Activated naive CD4-positive, alpha-beta T cell treated with anti-CD3 and anti-CD28 coated beads for 36 hours (primary cell): ENCODE measurements around the gene STX17. TPM values are rescaled to one million over a fixed set of nuclear protein-coding genes. Genes with fewer than 3 reads are reported as not detected.
A peak's percentile ranks its signal among the peaks of the same experiment; 100 is the strongest.

ENCODE experiments used
- CTCF ChIA-PET: fragments of 350-600 bp; sonication (Branson Sonifier 250); formaldehyde crosslinking; loops from one replicate; lab custom pipeline; 2021; ENCODE audit warnings: antibody characterized with exemption; lab: Charles Lee
- DNase-seq: peaks from one replicate; pipeline ENCODE4 v3.0.0-alpha.2; 2020
- H3K27ac Mint-ChIP-seq: one replicate; pipeline ENCODE4 v1.8.0; 2021; ENCODE audit warnings: mild to moderate bottlenecking, mixed read lengths
- H3K27me3 Mint-ChIP-seq: one replicate; pipeline ENCODE4 v1.8.0; 2021; ENCODE audit warnings: low read depth, mixed read lengths
- H3K36me3 Mint-ChIP-seq: one replicate; pipeline ENCODE4 v1.8.0; 2021; ENCODE audit warnings: low read depth, mixed read lengths
- H3K4me1 Mint-ChIP-seq: one replicate; pipeline ENCODE4 v1.8.0; 2021; ENCODE audit warnings: low read depth, mixed read lengths
- H3K4me3 Mint-ChIP-seq: one replicate; pipeline ENCODE4 v1.8.0; 2021; ENCODE audit warnings: mild to moderate bottlenecking, moderate library complexity, mixed read lengths
- H3K9me3 Mint-ChIP-seq: one replicate; pipeline ENCODE4 v1.8.0; 2021; ENCODE audit warnings: mixed read lengths
- intact Hi-C: fragments of 100-400 bp; cut with micrococcal nuclease; formaldehyde crosslinking; loops from one replicate; pipeline ENCODE4 v1.15.1; 2023
- total RNA-seq, 2 experiments: library from RNA; stranded (reverse); gene quantifications; one replicate each; pipeline ENCODE4 v1.2.3, GENCODE V29; 2021

The STX17 gene
- total RNA-seq, 2 experiments from 2014 or later: 28.1 to 31.6 TPM

DNA sequence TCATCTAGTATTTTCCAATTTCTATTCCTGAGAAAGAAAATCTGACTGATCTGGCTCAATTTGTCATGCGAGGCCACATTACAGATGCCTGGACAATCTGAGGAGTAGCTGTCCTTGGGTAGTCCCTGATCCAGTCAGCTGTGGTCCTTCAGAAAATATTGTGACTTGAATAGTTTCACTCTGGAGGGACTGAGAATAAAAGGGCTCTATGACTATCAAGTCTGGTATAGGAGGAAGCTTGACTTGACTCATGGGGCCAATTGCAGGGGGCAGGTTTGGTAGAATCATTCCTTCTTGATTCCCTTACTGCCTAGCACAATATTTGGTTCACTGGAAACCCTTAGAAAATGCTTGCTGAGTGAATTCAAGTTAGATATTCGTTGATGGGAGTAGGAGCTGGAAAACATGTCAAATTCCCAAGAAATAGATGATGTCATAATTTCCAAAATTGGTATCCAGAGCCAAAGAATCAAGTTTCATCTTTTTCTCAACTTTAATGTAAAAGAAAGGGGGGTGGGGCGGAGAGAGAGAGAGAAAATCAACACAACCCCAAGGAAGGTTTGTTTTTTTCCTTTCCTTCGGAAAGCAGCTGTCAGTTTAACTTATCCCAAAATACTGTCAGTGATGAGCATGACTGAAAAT, 32.4 kb upstream of the STX17 start:
- DNase-seq: peak; percentile 15
- no peaks in the 10 kb centered on the region for H3K36me3 Mint-ChIP-seq
- H3K9me3 Mint-ChIP-seq: no peaks in the 10 kb centered on the region
- peaks cover 4% of the 10 kb centered on the region for H3K27me3 Mint-ChIP-seq
- H3K4me3 Mint-ChIP-seq: no peak overlapping the region
- peaks cover 7% of the 10 kb centered on the region for H3K4me1 Mint-ChIP-seq
- H3K27ac Mint-ChIP-seq: no peak overlapping the region
- CTCF ChIA-PET: interaction anchor here (0.5 kb wide), 1 partner anchor 153 kb away, joined by 4 read pairs; no protein-coding TSS in a partner anchor
- intact Hi-C loops: no loop called here

DNA sequence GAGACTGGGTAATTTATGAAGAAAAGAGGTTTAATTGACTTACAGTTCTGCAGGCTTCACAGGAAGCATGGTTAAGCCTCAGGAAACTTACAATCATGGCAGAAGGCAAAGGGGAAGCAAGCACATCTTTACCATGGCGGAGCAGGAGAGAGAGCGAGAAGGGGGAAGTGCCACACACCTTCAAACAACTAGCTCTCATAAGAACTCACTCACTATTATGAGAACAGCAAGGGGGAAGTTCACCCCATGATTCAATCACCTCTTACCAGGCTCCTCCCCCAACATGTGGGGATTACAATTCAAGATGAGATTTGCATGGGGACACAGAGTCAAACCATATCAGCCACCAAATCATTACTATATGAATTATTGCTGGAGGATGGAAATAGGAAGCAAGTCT, 30.3 kb upstream of the STX17 start:
- H3K27ac Mint-ChIP-seq: no peak overlapping the region
- CTCF ChIA-PET: interaction anchor here (1.0 kb wide), 1 partner anchor 51 kb away, joined by 5 read pairs; no protein-coding TSS in a partner anchor

DNA sequence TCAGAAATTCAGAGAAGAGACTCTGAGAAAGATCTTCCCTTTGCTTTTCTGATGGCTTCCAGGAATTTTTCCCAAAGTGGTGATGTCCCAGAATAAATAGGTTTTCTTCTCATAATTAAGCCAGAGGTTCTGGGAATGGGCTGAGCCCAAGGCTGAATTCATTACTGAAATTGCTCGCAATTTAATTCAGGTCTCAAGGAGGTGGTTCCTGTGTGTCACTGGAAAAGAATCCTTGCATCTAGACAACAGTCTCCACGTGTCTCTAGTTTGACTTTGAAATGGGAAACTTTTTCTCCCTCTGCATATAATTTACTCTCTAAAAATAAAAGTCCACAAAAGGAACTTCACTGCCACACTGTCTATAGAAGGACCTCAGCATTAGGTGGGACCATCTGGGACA, 27.8 kb upstream of the STX17 start:
- intact Hi-C loops: no loop called here
- no peak overlapping the region for H3K27ac Mint-ChIP-seq
- no peak overlapping the region for H3K4me3 Mint-ChIP-seq
- peaks cover 4% of the 10 kb centered on the region for H3K27me3 Mint-ChIP-seq
- H3K36me3 Mint-ChIP-seq: no peaks in the 10 kb centered on the region
- DNase-seq: no peak
- CTCF ChIA-PET: no interaction called here
- no peaks in the 10 kb centered on the region for H3K9me3 Mint-ChIP-seq
- H3K4me1 Mint-ChIP-seq: peaks cover 6% of the 10 kb centered on the region

More for the DNA sequence above, 30.3 kb upstream of the STX17 start:
- H3K27me3 Mint-ChIP-seq: peaks cover 4% of the 10 kb centered on the region
- no peaks in the 10 kb centered on the region for H3K36me3 Mint-ChIP-seq
- H3K4me3 Mint-ChIP-seq: no peak overlapping the region
- DNase-seq: no peak
- intact Hi-C loops: no loop called here
- no peaks in the 10 kb centered on the region for H3K9me3 Mint-ChIP-seq
- H3K4me1 Mint-ChIP-seq: peaks cover 7% of the 10 kb centered on the region

DNA sequence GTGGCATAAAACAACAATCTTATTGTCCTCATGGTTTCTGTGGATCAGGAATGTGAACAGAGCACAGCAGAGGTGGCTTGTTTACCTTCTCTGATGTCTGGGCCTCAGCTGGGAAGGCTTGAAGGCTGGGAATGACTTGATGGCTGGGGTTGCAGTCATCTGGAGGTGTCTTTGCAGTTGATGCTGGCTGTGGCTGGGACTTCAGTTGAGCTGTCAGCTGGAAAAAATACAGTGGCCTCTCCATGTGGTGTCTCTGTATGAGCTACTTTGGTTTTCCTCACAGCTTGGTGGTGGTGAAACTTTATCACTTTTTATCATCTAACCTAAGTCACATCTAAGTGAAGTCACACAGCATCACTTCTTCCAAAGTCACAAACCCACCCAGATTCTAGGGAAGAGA, 24.7 kb upstream of the STX17 start:
- CTCF ChIA-PET: interaction anchor here (1.6 kb wide), 1 partner anchor 132 kb away, joined by 5 read pairs; no protein-coding TSS in a partner anchor
- intact Hi-C loops: loop anchor here (5.0 kb wide), 1 partner anchor 441 kb away; no protein-coding TSS in a partner anchor
- Mint-ChIP-seq H3K27ac (no peak overlapping the region), H3K36me3 (no peaks in the 10 kb centered on the region), H3K4me3 (no peak overlapping the region), H3K9me3 (no peaks in the 10 kb centered on the region), H3K27me3 (peaks cover 1% of the 10 kb centered on the region), H3K4me1 (no peaks in the 10 kb centered on the region)
- no peak for DNase-seq

GRCh38 chr9:99885747-99886146, 20.7 kb upstream of the STX17 start:
- H3K9me3 Mint-ChIP-seq: no peaks in the 10 kb centered on the region
- no peaks in the 10 kb centered on the region for H3K27me3 Mint-ChIP-seq
- no peak overlapping the region for H3K27ac Mint-ChIP-seq
- no peak for DNase-seq
- H3K4me3 Mint-ChIP-seq: no peak overlapping the region
- intact Hi-C loops: no loop called here
- no peaks in the 10 kb centered on the region for H3K4me1 Mint-ChIP-seq
- CTCF ChIA-PET: no interaction called here
- H3K36me3 Mint-ChIP-seq: no peaks in the 10 kb centered on the region

DNA sequence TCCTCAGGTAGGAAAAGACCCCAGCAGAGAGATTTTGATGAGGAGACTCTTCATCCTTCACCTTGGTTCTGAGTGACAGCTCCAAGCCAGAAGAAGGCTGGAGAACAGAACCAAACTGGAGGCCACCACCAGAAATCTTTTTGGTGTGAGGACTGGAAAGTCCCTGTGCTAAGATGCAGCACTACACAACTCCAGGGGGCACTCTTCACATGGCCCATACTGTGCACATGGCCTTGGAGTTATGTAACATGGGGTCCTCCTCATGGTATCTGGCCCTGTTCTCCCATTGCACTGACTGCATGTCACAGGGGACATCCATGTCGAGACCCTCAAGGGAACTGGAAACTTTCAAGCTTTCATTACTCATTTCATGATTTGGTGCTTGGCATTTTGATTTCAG, 17.3 kb upstream of the STX17 start:
- peak; percentile 18 for DNase-seq
- intact Hi-C loops: no loop called here
- Mint-ChIP-seq H3K36me3 (peaks cover 2% of the 10 kb centered on the region), H3K27ac (no peak overlapping the region), H3K9me3 (no peaks in the 10 kb centered on the region), H3K4me3 (no peak overlapping the region), H3K27me3 (no peaks in the 10 kb centered on the region), H3K4me1 (no peaks in the 10 kb centered on the region)
- CTCF ChIA-PET: interaction anchor here (0.5 to 1.3 kb wide), 4 partner anchors 9 to 334 kb away, joined by 3 to 4 read pairs (median 3); no protein-coding TSS in a partner anchor

DNA sequence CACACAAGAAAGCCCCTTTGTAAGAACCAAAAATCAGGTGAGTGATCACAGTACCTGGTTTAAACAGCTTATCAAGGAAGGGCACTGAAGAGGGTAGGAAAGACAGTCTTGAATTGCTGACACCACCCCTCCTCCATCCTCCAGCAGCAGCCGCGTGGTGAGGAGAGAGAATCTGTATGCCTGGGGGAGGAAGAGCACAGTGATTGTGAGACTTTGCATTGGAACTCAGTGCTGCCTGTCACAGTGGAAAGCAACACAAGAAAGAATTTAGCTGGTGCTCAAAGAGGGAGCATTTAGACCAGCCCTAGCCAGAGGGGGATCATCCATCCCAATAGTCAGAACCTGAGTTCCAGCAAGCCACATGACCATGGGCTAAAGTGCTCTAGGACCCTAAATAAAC, 11.6 kb upstream of the STX17 start:
- Mint-ChIP-seq H3K27ac (no peak overlapping the region), H3K4me1 (no peaks in the 10 kb centered on the region), H3K4me3 (no peak overlapping the region), H3K27me3 (peaks cover 5% of the 10 kb centered on the region), H3K9me3 (no peaks in the 10 kb centered on the region), H3K36me3 (peaks cover 2% of the 10 kb centered on the region)
- intact Hi-C loops: no loop called here
- CTCF ChIA-PET: interaction anchor here (1.3 kb wide), 1 partner anchor 40 kb away, joined by 3 read pairs; no protein-coding TSS in a partner anchor
- no peak for DNase-seq

DNA sequence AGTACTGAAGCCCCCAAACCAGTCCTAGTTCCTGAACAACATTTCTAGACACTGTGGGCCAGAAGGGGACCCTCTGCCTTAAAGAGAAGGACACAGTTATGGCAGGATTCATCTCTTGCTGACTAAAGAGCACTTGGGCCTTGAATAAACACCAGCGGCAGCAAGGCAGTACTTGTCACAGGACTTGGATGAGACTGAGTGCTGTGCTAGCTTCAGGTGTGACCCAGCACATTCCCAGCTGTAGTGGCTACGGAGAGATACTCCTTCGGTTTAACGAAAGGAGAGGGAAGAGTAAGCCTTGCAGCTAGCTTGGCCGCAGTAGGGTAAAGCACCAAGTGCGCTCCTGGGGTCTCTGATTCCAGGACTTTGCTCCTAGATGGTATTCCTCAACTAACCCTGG, 10.9 kb upstream of the STX17 start:
- no peak for DNase-seq
- Mint-ChIP-seq H3K27me3 (peaks cover 5% of the 10 kb centered on the region), H3K4me3 (no peak overlapping the region), H3K27ac (no peak overlapping the region), H3K9me3 (no peaks in the 10 kb centered on the region), H3K4me1 (no peaks in the 10 kb centered on the region), H3K36me3 (peaks cover 2% of the 10 kb centered on the region)
- CTCF ChIA-PET: no interaction called here
- intact Hi-C loops: no loop called here

DNA sequence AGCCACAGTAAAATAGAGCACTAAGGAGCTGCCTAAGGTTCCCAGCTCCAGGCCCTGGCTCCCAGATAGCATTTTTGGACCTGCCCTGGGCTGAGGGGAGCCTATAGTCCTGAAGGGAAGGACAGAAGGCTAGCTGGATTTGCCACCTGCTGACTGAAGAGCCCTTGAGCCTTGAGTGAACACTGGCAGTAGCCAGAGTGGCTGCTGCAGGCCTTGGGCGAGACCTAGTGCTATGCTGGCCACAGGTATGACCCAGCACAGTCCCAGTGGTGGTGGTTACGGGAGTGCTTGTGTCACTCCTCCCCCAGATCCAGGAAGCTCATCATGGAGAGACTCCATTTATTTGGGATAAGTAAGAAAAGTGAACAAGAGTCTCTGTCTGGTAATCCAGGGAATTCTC, 10.3 kb upstream of the STX17 start:
- DNase-seq: no peak
- H3K9me3 Mint-ChIP-seq: no peaks in the 10 kb centered on the region
- peaks cover 2% of the 10 kb centered on the region for H3K36me3 Mint-ChIP-seq
- no peak overlapping the region for H3K4me3 Mint-ChIP-seq
- no peaks in the 10 kb centered on the region for H3K4me1 Mint-ChIP-seq
- H3K27me3 Mint-ChIP-seq: peaks cover 5% of the 10 kb centered on the region
- CTCF ChIA-PET: interaction anchor here (0.7 kb wide), 1 partner anchor 335 kb away, joined by 3 read pairs; no protein-coding TSS in a partner anchor
- no peak overlapping the region for H3K27ac Mint-ChIP-seq
- intact Hi-C loops: no loop called here

GRCh38 chr9:99903393-99903792, 3.1 kb upstream of the STX17 start:
- Mint-ChIP-seq H3K9me3 (no peaks in the 10 kb centered on the region), H3K4me3 (no peak overlapping the region), H3K4me1 (peaks cover 13% of the 10 kb centered on the region), H3K27ac (no peak overlapping the region), H3K27me3 (no peaks in the 10 kb centered on the region), H3K36me3 (no peaks in the 10 kb centered on the region)
- DNase-seq: no peak
- intact Hi-C loops: loop anchor here (10.0 kb wide), 1 partner anchor 451 kb away; the partner anchor contains the start of gene TEX10
- CTCF ChIA-PET: no interaction called here

- Mint-ChIP-seq H3K36me3 (no peaks in the 10 kb centered on the region), H3K27ac (peak overlapping the region; percentile 72), H3K27me3 (no peaks in the 10 kb centered on the region), H3K4me1 (peaks cover 21% of the 10 kb centered on the region), H3K9me3 (no peaks in the 10 kb centered on the region), H3K4me3 (peak overlapping the region; percentile 95)
- intact Hi-C loops: loop anchor here (1.0 to 10.0 kb wide), 8 partner anchors 49 to 1493 kb away; partner anchors contain the start of genes INVS, MRPL50, NR4A3 and TEX10
- no peak for DNase-seq
- CTCF ChIA-PET: interaction anchor here (0.7 to 2.8 kb wide), 4 partner anchors 54 to 97 kb away, joined by 3 to 8 read pairs (median 6); no protein-coding TSS in a partner anchor
These were observed 536 bp upstream of the STX17 start for GRCh38 chr9:99905833-99906402.

- no peak for DNase-seq
- peaks cover under 1% of the 10 kb centered on the region for H3K36me3 Mint-ChIP-seq
- H3K4me3 Mint-ChIP-seq: peak overlapping the region; percentile 95
- CTCF ChIA-PET: interaction anchor here (2.8 kb wide), 1 partner anchor 82 kb away, joined by 8 read pairs; no protein-coding TSS in a partner anchor
- H3K4me1 Mint-ChIP-seq: peaks cover 27% of the 10 kb centered on the region
- H3K27me3 Mint-ChIP-seq: no peaks in the 10 kb centered on the region
- intact Hi-C loops: loop anchor here (2.0 to 10.0 kb wide), 6 partner anchors 48 to 1492 kb away; partner anchors contain the start of genes MRPL50, NR4A3, TEX10 and ZNF189
- H3K9me3 Mint-ChIP-seq: no peaks in the 10 kb centered on the region
- peak overlapping the region; percentile 95 for H3K27ac Mint-ChIP-seq
These were observed 716 bp downstream of the STX17 start for GRCh38 chr9:99907208-99907532.
